GM21360 (cell line): ENCODE measurements around the gene CRB1.

Experiments used
- ATAC-seq: cut with Tn5 transposase; IDR thresholded peaks from one replicate; pipeline ENCODE4 v1.9.1; 2021; ENCODE audit warnings: mild to moderate bottlenecking, moderate library complexity; ENCODE audit not compliant: unreplicated experiment

CRB1 gene

DNA sequence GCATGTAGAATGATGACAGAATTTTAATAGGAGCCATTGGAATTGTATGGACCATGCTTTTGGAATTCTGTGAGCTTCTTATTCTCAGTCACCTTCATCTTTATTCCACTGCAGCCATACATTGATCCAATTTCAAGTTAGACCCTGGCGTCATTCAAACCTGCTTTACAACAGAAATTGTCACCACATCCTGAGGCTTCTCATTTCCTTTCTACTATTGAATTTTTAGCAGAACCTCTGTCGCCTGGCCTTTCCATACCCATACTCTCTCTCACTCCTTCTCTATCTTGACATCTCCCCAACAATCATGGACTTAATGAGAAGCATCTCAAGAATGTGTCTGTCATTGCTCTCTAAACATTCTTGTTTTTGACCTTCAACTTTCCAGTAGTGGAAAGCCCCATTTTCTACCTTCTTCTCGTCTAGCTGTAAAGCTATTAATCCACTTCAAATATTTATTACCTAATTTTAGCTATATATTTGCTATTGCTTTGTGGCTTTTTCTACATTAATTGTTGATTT lies 74.1 kb downstream of the CRB1 start:
- ATAC-seq = no peak

DNA sequence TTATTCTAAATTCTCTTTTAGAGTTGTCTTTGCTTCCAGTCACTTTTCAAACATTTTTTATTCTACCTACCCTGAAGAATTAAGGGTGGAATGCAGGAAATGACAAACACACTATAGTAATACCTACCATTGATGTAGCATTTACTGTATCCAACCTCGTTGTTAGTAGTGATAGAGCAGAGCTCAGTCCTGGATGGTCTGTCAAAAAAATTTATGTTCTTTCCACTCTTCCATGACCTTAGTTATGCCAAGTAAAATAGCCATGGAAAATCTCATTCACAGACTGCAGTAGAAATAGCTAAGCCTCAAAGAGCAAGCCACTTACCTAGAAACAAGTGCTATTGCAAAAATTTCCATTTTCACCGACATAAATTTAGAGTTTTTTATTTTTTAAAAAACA lies 74.6 kb downstream of the CRB1 start:
- ATAC-seq = no peak

DNA sequence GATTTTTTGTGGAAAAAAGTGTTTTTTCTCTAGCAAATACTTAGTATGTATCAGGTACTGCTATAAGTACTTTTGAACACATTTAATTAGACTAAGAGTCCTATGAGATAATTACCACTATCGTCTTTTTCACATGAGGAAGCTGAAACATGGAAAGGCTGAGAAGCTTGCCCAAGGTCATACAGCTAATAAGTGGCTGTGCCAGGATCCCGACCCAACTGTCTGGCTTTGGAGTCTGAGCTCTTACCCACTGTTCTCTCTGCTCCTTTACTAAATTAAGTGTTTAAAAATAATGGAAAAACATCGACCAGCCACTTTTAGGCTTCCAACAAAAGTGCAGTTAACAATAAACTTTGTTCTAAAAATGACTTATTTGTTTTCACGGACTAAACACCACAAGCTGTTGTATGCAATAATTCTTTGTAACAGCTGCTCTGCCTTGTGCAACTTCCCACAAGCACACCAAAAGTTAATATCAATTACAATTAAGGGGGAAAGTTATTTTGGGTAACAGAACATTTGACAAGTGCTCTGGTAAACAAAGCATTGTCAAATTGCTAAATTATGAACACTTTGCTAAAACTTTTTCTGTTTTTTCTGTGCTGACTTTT lies 75.7 kb downstream of the CRB1 start:
- ATAC-seq = no peak

DNA sequence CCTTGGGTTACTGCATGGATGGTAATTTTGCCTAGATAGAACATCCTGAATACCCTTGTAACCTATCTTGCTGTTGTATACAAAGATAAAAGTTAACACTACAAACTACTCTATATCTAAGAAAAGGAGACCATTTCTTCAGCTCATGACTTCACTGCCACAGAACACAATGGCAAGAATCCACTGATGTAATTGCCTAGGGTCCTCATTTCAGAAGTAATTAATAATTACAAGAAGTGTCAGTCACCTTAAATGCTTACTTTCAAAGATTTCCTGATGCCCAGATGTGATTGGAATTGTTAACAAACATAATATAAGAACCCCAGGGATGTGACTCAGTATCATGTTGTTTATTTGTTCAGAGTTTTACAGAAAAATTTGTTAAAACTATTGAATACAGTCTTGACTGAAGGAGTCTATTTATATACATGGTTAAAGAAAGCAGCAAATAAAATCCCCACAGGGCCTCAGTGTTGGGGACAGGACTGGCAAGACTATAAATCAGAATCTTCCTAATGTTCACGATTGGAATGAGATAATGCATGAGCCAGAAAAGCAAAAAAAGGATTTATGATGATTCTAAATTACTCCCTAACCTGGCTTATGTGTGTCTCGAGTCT lies 83.9 kb downstream of the CRB1 start:
- no peak for ATAC-seq

DNA sequence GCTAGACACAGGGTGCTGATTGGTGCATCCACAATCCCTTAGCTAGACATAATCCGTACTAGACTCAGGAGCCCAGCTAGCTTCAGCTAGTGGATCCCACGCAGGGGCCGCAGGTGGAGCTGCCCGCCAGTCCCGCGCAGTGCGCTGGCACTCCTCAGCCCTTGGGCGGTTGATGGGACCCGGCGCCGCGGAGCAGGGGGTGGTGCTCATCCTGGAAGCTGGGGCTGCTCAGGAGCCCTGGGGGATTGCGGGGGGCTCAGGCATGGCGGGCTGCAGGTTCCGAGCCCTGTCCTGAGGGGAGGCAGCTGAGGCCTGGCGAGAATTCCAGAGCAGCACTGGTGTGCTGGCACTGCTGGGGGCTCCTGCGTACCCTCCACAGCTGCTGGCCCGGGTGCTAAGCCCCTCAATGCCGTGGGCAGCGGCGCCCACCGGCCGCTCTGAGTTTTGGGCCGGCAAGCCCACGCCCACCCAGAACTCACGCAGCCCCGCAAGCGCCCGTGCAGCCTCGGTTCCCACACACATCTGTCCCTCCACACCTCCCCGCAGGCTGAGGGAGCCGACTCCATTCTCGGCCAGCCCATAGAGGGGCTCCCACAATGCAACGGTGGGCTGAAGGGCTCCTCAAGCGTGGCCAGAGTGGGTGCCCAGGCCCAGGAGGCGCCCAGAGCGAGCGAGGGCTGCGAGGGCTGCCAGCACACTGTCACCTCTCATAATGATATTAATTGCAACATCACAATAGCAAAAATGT lies 87.4 kb downstream of the CRB1 start:
- ATAC-seq = no peak

DNA sequence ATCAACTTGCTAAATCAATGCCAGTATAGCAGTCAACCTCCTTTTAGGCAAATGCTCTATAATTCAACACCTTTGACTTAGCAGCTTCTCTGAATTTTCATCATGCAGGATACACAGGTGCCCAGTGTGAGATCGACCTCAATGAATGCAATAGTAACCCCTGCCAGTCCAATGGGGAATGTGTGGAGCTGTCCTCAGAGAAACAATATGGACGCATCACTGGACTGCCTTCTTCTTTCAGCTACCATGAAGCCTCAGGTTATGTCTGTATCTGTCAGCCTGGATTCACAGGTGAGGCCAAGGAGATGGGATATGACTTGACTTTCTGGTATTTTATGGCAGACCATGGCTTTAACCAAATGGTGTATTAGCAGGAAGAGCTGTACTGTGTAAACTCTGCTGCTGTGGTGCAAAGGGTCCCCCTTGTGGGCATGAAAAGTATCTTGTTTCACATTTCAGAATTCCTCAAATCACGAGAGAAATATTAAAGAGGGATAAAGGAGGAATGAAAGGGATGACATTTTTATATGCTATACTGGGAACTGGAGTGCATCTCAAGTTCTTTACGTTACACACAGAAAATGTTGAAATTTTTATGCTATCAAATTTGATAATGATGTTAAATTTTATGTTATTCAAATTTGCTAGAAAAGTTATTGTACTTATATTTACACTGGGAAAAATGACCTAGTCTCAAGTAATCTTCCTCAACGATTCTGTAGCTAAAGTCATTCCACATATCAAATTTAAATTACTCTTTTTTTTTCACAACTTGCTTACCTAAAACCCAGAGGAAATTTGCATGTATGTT lies 88.9 kb downstream of the CRB1 start:
- peak; percentile 79 for ATAC-seq

DNA sequence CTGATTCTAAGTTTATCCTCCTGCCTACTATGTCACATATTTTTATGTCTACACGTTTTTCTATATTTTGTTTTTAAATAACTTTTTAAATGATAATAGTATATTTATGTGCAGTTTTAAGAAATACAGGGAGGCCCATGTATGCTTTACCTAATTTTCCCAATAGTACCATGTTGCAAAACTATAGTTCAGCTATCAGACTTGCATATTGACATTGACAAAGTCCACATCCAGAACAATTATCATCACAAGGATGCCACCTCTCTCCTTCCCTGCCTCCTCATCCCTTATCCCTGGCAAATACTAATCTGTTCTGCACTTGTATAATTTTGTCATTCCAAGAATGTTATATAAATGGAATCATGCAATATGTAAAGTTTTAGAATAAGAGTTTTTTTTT lies 90.9 kb downstream of the CRB1 start:
- ATAC-seq = no peak

DNA sequence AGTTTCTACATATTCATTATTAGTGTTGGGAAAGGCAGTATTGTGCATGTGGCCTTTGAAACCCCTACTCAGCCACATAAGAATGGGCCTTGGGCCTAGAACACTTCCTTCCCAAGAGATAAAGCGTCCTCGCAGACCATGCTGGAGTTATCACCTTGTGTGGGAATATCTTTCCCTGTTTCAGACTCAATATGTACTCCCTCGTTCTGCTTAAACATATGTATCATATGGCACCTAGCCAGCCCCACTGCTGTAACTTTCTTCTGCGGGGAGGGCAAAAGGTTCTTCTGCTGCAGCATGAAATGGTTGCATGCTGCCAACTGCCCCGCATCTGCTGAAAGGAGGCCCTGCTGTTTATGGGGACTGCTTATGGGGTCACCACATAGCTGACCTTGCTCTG lies 92.0 kb downstream of the CRB1 start:
- ATAC-seq = no peak

DNA sequence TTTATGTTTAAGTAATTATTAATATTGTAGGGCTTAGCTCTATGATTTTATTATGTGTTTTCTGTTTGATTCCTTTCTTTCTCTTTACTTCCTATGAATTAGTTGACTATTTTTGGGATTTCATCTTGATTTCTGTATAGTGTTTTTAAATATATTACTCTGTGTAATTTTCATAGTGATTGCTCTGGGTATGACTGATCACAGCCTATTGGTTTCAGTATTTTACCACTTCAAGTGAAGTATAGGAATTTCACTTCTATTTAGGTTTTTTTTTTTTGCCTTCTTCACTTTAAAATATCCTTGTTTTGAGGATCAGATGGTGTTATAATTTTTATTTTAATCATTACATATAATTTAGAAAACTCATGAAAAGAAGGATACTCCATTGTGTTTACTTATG lies 94.8 kb downstream of the CRB1 start:
- ATAC-seq = peak; percentile 58

DNA sequence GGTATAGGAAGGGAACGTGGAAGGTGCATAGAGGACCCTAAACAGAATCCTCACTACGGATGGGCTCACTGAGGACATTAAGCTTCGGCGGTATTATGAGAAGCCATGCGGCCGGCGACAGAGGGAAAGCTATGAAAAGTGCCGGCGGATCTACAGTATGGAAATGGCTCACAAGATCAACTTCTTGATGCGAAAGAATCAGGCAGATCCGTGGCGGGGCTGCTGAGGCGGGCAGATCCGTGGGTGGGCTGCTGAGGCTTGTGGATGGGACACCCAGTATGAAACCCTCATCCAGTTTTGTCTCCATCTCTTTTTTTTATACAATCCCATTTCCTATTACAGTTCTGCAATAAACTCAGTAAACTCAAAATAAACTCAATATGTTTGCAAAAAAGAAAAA lies 95.8 kb downstream of the CRB1 start:
- ATAC-seq = no peak

DNA sequence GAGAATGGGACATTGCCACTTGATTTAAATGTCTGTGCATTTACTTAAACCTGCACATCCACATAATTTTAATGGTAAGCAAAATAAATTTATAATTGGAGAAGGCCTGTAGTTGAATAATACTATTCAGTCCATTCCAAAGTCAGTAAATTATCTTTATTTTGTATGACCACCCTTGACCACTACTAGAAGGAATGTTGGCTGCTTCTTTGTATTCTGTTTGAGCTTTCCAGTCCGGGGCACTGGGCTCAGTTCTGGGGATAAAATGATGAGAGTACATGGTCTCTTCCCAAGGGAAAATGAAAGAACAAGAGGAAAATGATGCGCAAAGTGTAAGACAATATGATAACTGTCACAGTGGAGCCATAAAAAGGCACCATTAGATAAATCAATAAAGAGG lies 98.9 kb downstream of the CRB1 start:
- no peak for ATAC-seq

DNA sequence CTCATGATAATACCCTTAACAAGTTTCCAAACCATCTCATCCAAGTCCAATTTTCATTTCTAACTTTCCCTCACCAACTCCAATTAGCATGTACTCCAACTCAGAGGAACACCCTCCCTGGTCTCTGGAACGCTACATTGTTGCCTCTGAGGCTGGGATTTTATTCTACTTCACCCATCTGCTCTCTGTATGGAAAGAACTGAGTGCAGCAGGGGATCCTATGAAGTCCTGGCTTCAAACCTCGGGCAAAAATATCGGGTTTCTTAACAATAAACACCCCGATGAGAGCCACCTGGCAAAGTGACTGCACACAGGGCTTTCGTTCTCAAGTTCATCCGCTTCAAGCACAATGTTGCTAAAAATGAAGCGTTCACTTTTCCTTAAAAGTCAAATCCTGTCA lies 99.6 kb downstream of the CRB1 start:
- ATAC-seq = no peak

DNA sequence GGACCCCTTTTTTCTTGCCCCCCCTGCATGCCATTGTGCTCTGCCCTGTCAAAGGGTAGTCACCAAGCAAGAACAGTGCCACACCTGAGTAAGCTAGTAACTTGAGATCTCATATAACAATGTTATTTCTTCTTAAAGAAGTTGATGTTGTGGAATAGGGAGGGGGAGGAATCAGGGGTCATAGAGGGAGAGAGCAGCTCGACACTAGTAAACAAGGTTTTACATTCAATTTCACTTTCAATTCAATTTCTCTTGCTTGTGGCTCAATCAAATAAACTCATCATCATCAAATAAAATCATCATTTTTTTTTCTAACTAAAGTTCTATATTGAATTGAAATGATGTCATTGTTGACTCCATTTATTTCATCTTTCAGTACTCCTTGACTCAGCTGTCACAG lies 106.4 kb downstream of the CRB1 start:
- no peak for ATAC-seq

DNA sequence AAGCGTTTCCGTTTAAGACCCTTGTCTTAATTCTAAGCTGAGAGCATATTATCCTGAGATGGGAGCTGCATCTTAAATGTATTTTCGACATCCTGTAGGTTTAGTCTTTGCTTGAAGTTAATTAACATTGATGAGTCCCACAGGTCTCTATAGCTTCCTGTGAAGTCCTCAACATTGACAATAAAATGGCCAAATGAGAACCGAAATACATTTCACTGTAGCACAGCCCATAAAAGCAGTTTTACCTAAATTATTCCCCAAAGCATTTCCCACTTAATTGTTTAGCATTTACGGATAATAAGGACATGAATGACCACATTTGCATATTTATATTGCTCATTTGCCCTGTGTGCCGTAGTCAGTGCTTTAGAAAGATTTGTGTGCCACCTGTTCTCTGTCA lies 116.4 kb downstream of the CRB1 start:
- ATAC-seq = no peak

DNA sequence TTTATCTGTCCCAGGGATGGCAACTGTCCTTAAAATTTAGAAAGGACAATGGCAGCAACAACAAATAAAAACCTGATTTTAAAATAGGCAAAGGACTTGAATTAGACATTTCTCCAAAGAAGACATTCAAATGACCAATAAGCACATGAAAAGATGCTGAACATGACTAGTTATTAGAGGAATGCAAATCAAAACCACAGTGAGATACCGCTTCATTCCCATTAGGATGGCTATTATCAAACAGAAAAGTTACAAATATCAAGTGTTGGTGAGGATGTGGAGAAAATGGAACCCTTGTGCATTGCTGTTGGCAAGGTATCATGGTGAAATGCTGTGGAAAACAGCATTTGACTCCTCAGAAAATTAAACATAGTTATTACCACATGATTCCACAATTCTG lies 120.7 kb downstream of the CRB1 start:
- ATAC-seq = no peak

DNA sequence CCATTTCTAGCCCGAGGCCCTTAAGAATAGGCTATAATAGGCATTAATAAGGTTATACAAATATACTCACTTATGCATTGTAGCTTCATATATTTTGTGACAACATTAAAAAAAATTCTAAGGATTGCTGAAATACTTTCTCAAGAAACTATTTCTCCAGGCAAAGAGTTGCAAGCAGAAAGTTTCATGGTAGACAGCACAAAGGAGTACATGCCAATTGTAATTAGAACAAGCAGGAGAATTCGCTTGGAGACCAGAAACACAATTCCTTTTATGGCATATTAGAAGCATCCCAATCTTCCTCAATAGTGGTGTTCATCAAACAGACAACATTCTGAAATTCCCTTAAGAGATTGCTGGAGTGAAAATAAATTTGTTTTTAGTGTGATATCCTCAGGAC lies 122.8 kb downstream of the CRB1 start:
- no peak for ATAC-seq

DNA sequence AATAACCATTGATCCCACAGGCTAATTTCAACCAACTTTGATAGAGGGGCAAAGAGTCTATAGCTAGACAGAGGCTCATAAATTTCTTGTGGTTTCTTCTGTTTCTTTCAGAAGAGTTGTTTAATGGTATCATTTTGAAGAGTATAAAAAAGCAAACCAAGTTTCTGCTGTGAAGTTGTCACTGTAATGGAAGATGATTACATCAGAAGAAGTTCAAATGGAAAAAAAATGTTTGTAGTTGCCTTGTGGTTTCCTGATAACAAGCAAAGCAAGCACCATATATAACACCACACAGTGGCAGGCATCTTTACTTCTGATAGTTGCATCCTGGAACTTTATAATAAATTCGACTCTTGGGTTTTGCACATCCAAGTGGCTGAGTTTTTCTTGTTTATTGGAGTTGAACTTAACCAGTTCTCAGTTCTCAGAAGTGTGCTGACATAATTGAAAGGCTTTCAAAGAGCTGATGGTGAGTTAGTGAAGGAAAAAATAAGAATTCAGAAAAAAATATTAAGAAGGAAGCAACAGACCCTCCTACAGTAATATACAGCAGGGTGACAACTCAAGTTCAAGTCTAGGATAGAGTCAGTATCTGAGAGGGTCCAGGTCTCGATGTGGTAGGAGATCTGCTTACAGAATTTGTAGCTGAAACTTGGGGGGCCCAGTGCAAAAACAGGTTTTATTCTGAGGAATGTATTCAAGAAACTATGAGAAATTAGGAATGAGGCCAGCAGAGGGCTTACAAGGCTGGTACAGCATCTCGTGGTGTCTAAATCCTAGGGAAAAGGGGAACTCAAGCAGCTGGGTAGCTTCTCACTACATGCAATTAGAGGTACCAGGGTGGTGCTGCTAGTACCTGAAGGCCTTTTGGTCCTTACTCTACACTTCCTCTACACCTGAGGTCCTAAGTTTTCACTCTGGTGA lies 123.5 kb downstream of the CRB1 start:
- no peak for ATAC-seq

DNA sequence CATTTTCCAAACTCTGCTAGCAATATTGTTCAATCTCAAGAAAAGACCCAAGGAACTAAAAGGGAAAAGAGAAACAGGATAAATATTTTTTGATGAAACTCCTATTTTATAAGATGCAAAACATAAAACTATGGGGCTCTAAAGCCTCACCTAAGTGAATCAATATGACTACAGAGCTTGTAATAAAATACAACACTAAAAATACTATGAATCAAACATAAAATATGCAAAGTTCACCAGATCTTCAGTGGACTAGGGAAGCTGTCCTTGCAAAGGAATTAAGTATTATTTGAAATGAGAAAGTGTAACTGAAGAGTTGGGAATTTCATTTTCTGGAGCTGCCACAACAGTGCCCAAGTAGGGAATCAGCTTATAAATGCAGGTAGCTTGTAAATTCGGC lies 124.5 kb downstream of the CRB1 start:
- no peak for ATAC-seq

DNA sequence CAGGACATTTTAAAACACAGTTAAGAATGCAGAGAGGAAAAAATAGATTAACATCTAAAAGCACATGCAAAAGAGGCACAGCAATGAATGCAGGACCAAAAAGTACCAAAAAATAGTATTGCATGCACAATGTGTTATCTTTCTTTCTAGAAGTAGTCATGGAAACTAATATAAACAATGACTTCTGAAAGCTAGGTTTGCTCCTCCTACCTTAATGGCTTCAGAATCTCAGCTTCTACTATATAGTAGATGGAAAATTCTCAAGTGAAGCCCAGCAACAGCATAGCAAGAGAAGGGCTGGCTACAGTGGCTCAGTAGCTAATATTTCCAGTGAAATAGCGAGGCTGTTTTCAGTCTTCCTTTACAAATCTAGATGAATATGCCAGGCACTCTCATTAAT lies 125.1 kb downstream of the CRB1 start:
- ATAC-seq = no peak

DNA sequence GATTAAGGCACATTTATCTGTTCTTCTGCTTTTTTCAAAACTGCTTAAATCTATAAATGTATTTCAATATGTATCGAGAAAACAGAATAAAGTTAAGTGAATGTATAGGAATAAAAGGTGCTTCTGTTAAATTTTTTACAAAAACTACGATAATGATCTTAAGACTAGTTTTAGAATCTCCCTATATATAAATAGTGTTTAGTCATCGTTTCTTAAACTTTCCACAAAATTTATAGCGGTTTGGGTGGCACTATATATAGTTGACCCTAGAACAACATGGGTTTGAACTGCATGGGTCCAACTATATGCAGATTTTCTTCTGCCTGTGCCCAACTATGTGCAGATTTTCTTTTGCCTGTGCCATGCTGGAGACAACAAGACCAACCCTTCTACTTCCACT lies 125.7 kb downstream of the CRB1 start:
- no peak for ATAC-seq
